ENCODE measurements around the gene MYO1E.

MYO1E gene

GRCh38 chr15:59229453-59229852, 143.2 kb downstream of the MYO1E start:
- H3K9me3 ChIP-seq (ENCODE audit: control extremely low read depth in 1 of 5, control insufficient read depth in 4 of 5, insufficient read depth in 2 of 5, low read depth in 1 of 5, low read length in 4 of 5) = no peaks in the 10 kb centered on the region
- DNase-seq = no peak
- CTCF ChIA-PET = no interaction called here
- WGBS (ENCODE audit: insufficient coverage) = 100% methylated on average over 1 of the region's 3 CpGs
- H3K27me3 ChIP-seq (replicated peaks in 2 of 5; ENCODE audit: control insufficient read depth in 4 of 5, insufficient read depth in 5 of 5, low read length in 4 of 5) = no peaks in the 10 kb centered on the region
- H3K36me3 ChIP-seq (ENCODE audit: control insufficient read depth in 4 of 4, insufficient read depth in 4 of 4, low read length in 3 of 4) = peaks cover 0 to 3% (median under 1%) of the 10 kb centered on the region in 4 experiments
- POLR2A ChIA-PET = no interaction called here
- no peaks in the 10 kb centered on the region for H3K4me1 ChIP-seq (ENCODE audit: control extremely low read depth in 1 of 4, control insufficient read depth in 4 of 4, insufficient read depth in 4 of 4, low read length in 3 of 4)
- H3K27ac ChIP-seq (ENCODE audit: insufficient read depth in 1 of 2, low read depth in 1 of 2, low read length in 2 of 2, poor library complexity in 1 of 2, severe bottlenecking in 2 of 2) = no peak overlapping the region
- no peak overlapping the region for H3K4me3 ChIP-seq (ENCODE audit: control insufficient read depth in 1 of 7, extremely low read depth in 1 of 7, insufficient read depth in 4 of 7, low read depth in 2 of 7, low read length in 6 of 7)

- H3K4me3 ChIP-seq (ENCODE audit: control insufficient read depth in 1 of 7, extremely low read depth in 1 of 7, insufficient read depth in 4 of 7, low read depth in 2 of 7, low read length in 6 of 7) = no peak overlapping the region
- ChIA-PET POLR2A (no interaction called here), CTCF (no interaction called here)
- whole genome bisulfite sequencing (ENCODE audit: insufficient coverage) = 93% methylated on average over 2 of the region's 4 CpGs
- peaks cover 0 to 6% (median 2%) of the 10 kb centered on the region in 4 experiments for H3K36me3 ChIP-seq (ENCODE audit: control insufficient read depth in 4 of 4, insufficient read depth in 4 of 4, low read length in 3 of 4)
- no peak for DNase-seq
- no peaks in the 10 kb centered on the region for H3K27me3 ChIP-seq (replicated peaks in 2 of 5; ENCODE audit: control insufficient read depth in 4 of 5, insufficient read depth in 5 of 5, low read length in 4 of 5)
- no peak overlapping the region for H3K27ac ChIP-seq (ENCODE audit: insufficient read depth in 1 of 2, low read depth in 1 of 2, low read length in 2 of 2, poor library complexity in 1 of 2, severe bottlenecking in 2 of 2)
- no peaks in the 10 kb centered on the region for H3K4me1 ChIP-seq (ENCODE audit: control extremely low read depth in 1 of 4, control insufficient read depth in 4 of 4, insufficient read depth in 4 of 4, low read length in 3 of 4)
- no peaks in the 10 kb centered on the region for H3K9me3 ChIP-seq (ENCODE audit: control extremely low read depth in 1 of 5, control insufficient read depth in 4 of 5, insufficient read depth in 2 of 5, low read depth in 1 of 5, low read length in 4 of 5)
Measured at GRCh38 chr15:59229015-59229414, 143.7 kb downstream of the MYO1E start.

GRCh38 chr15:59227021-59227420, 145.7 kb downstream of the MYO1E start:
- Histone ChIP-seq H3K27ac (ENCODE audit: insufficient read depth in 1 of 2, low read depth in 1 of 2, low read length in 2 of 2, poor library complexity in 1 of 2, severe bottlenecking in 2 of 2) (no peak overlapping the region), H3K27me3 (replicated peaks in 2 of 5; ENCODE audit: control insufficient read depth in 4 of 5, insufficient read depth in 5 of 5, low read length in 4 of 5) (no peaks in the 10 kb centered on the region), H3K9me3 (ENCODE audit: control extremely low read depth in 1 of 5, control insufficient read depth in 4 of 5, insufficient read depth in 2 of 5, low read depth in 1 of 5, low read length in 4 of 5) (no peaks in the 10 kb centered on the region), H3K36me3 (ENCODE audit: control insufficient read depth in 4 of 4, insufficient read depth in 4 of 4, low read length in 3 of 4) (peaks cover 0 to 18% (median 3%) of the 10 kb centered on the region in 4 experiments), H3K4me3 (ENCODE audit: control insufficient read depth in 1 of 7, extremely low read depth in 1 of 7, insufficient read depth in 4 of 7, low read depth in 2 of 7, low read length in 6 of 7) (no peak overlapping the region), H3K4me1 (ENCODE audit: control extremely low read depth in 1 of 4, control insufficient read depth in 4 of 4, insufficient read depth in 4 of 4, low read length in 3 of 4) (no peaks in the 10 kb centered on the region)
- WGBS (ENCODE audit: insufficient coverage) = 100% methylated on average over 3 of the region's 4 CpGs
- ChIA-PET CTCF (interaction anchor here (0.6 kb wide), 1 partner anchor 9 kb away, joined by 3 read pairs; no protein-coding TSS in a partner anchor), POLR2A (no interaction called here)
- no peak for DNase-seq

- ChIA-PET CTCF (no interaction called here), POLR2A (no interaction called here)
- Histone ChIP-seq H3K9me3 (ENCODE audit: control extremely low read depth in 1 of 5, control insufficient read depth in 4 of 5, insufficient read depth in 2 of 5, low read depth in 1 of 5, low read length in 4 of 5) (no peaks in the 10 kb centered on the region), H3K4me1 (ENCODE audit: control extremely low read depth in 1 of 4, control insufficient read depth in 4 of 4, insufficient read depth in 4 of 4, low read length in 3 of 4) (no peaks in the 10 kb centered on the region), H3K27ac (ENCODE audit: insufficient read depth in 1 of 2, low read depth in 1 of 2, low read length in 2 of 2, poor library complexity in 1 of 2, severe bottlenecking in 2 of 2) (no peak overlapping the region), H3K27me3 (replicated peaks in 2 of 5; ENCODE audit: control insufficient read depth in 4 of 5, insufficient read depth in 5 of 5, low read length in 4 of 5) (no peaks in the 10 kb centered on the region), H3K4me3 (ENCODE audit: control insufficient read depth in 1 of 7, extremely low read depth in 1 of 7, insufficient read depth in 4 of 7, low read depth in 2 of 7, low read length in 6 of 7) (no peak overlapping the region), H3K36me3 (ENCODE audit: control insufficient read depth in 4 of 4, insufficient read depth in 4 of 4, low read length in 3 of 4) (peaks cover 0 to 18% (median 2%) of the 10 kb centered on the region in 4 experiments)
- 88% methylated on average over 7 of the region's 7 CpGs for WGBS (ENCODE audit: insufficient coverage)
- DNase-seq = no peak
Measured at GRCh38 chr15:59224474-59224873, 148.2 kb downstream of the MYO1E start.

- ChIA-PET CTCF (no interaction called here), POLR2A (interaction anchor here (0.6 kb wide), 1 partner anchor 52 kb away, joined by 3 read pairs; no protein-coding TSS in a partner anchor)
- no peaks in the 10 kb centered on the region for H3K4me1 ChIP-seq (ENCODE audit: control extremely low read depth in 1 of 4, control insufficient read depth in 4 of 4, insufficient read depth in 4 of 4, low read length in 3 of 4)
- H3K27ac ChIP-seq (ENCODE audit: insufficient read depth in 1 of 2, low read depth in 1 of 2, low read length in 2 of 2, poor library complexity in 1 of 2, severe bottlenecking in 2 of 2) = no peak overlapping the region
- peaks cover 0 to 18% (median 2%) of the 10 kb centered on the region in 4 experiments for H3K36me3 ChIP-seq (ENCODE audit: control insufficient read depth in 4 of 4, insufficient read depth in 4 of 4, low read length in 3 of 4)
- no peaks in the 10 kb centered on the region for H3K27me3 ChIP-seq (replicated peaks in 2 of 5; ENCODE audit: control insufficient read depth in 4 of 5, insufficient read depth in 5 of 5, low read length in 4 of 5)
- no peak overlapping the region for H3K4me3 ChIP-seq (ENCODE audit: control insufficient read depth in 1 of 7, extremely low read depth in 1 of 7, insufficient read depth in 4 of 7, low read depth in 2 of 7, low read length in 6 of 7)
- H3K9me3 ChIP-seq (ENCODE audit: control extremely low read depth in 1 of 5, control insufficient read depth in 4 of 5, insufficient read depth in 2 of 5, low read depth in 1 of 5, low read length in 4 of 5) = no peaks in the 10 kb centered on the region
- 100% methylated on average over 2 of the region's 3 CpGs for WGBS (ENCODE audit: insufficient coverage)
- DNase-seq = no peak
Measured at GRCh38 chr15:59223736-59224135, 148.9 kb downstream of the MYO1E start.

- Histone ChIP-seq H3K36me3 (ENCODE audit: control insufficient read depth in 4 of 4, insufficient read depth in 4 of 4, low read length in 3 of 4) (peaks cover 0 to 19% (median 2%) of the 10 kb centered on the region in 4 experiments), H3K27me3 (replicated peaks in 2 of 5; ENCODE audit: control insufficient read depth in 4 of 5, insufficient read depth in 5 of 5, low read length in 4 of 5) (no peaks in the 10 kb centered on the region), H3K27ac (ENCODE audit: insufficient read depth in 1 of 2, low read depth in 1 of 2, low read length in 2 of 2, poor library complexity in 1 of 2, severe bottlenecking in 2 of 2) (no peak overlapping the region), H3K4me1 (ENCODE audit: control extremely low read depth in 1 of 4, control insufficient read depth in 4 of 4, insufficient read depth in 4 of 4, low read length in 3 of 4) (no peaks in the 10 kb centered on the region), H3K9me3 (ENCODE audit: control extremely low read depth in 1 of 5, control insufficient read depth in 4 of 5, insufficient read depth in 2 of 5, low read depth in 1 of 5, low read length in 4 of 5) (no peaks in the 10 kb centered on the region), H3K4me3 (ENCODE audit: control insufficient read depth in 1 of 7, extremely low read depth in 1 of 7, insufficient read depth in 4 of 7, low read depth in 2 of 7, low read length in 6 of 7) (no peak overlapping the region)
- no peak for DNase-seq
- ChIA-PET CTCF (interaction anchor here (0.6 kb wide), 1 partner anchor 93 kb away, joined by 3 read pairs; no protein-coding TSS in a partner anchor), POLR2A (interaction anchor here (0.6 kb wide), 1 partner anchor 51 kb away, joined by 3 read pairs; no protein-coding TSS in a partner anchor)
- 97% methylated on average over 8 of the region's 11 CpGs for WGBS (ENCODE audit: insufficient coverage)
Measured at GRCh38 chr15:59222906-59223550, 149.6 kb downstream of the MYO1E start.

GRCh38 chr15:59221511-59222505, 150.9 kb downstream of the MYO1E start:
- H3K4me3 ChIP-seq (ENCODE audit: control insufficient read depth in 1 of 7, extremely low read depth in 1 of 7, insufficient read depth in 4 of 7, low read depth in 2 of 7, low read length in 6 of 7) = no peak overlapping the region
- H3K27me3 ChIP-seq (replicated peaks in 2 of 5; ENCODE audit: control insufficient read depth in 4 of 5, insufficient read depth in 5 of 5, low read length in 4 of 5) = no peaks in the 10 kb centered on the region
- no peaks in the 10 kb centered on the region for H3K4me1 ChIP-seq (ENCODE audit: control extremely low read depth in 1 of 4, control insufficient read depth in 4 of 4, insufficient read depth in 4 of 4, low read length in 3 of 4)
- ChIA-PET CTCF (no interaction called here), POLR2A (no interaction called here)
- no peaks in the 10 kb centered on the region for H3K9me3 ChIP-seq (ENCODE audit: control extremely low read depth in 1 of 5, control insufficient read depth in 4 of 5, insufficient read depth in 2 of 5, low read depth in 1 of 5, low read length in 4 of 5)
- no peak for DNase-seq
- H3K36me3 ChIP-seq (ENCODE audit: control insufficient read depth in 4 of 4, insufficient read depth in 4 of 4, low read length in 3 of 4) = peaks cover 0 to 20% (median 2%) of the 10 kb centered on the region in 4 experiments
- WGBS (ENCODE audit: insufficient coverage) = 100% methylated on average over 1 of the region's 5 CpGs
- H3K27ac ChIP-seq (ENCODE audit: insufficient read depth in 1 of 2, low read depth in 1 of 2, low read length in 2 of 2, poor library complexity in 1 of 2, severe bottlenecking in 2 of 2) = no peak overlapping the region
